Neural progenitor cell (in vitro differentiated cells): Measurements from ENCODE around the gene CHD6.

Experiments used
- CTCF ChIP-seq: fragments of 200-600 bp; sonication (generic); IDR thresholded peaks from 2 replicates; pipeline ENCODE4 v1.5.1; 2017; ENCODE audit warnings: antibody characterized with exemption, mild to moderate bottlenecking
- EZH2 ChIP-seq: fragments of 200-600 bp; sonication (generic); IDR thresholded peaks from 2 replicates; pipeline ENCODE4 v1.6.1; 2017; ENCODE audit warnings: antibody characterized with exemption, mild to moderate bottlenecking, moderate library complexity
- EZH2phosphoT487 ChIP-seq: fragments of 200-600 bp; sonication (generic); IDR thresholded peaks from 2 replicates; pipeline ENCODE4 v1.6.1; 2017; ENCODE audit warnings: antibody characterized with exemption

GRCh38 chr20:41592516-41593216, 25.5 kb downstream of the CHD6 start:
- TF ChIP-seq CTCF (no peak), EZH2phosphoT487 (no peak), EZH2 (no peak)
